SK-N-MC (cell line): ENCODE data around the gene PGAP2.

Experiments
- EZH2 ChIP-seq: fragments of 200-600 bp; sonication (generic); IDR thresholded peaks from one replicate; pipeline ENCODE4 v1.6.1; 2017; ENCODE audit warnings: antibody characterized with exemption
- FOXP2 ChIP-seq: optimal IDR thresholded peaks from 2 replicates; pipeline ENCODE3; 2011; ENCODE audit warnings: mild to moderate bottlenecking, moderate library complexity; ENCODE audit not compliant: insufficient read depth; ENCODE audit errors: extremely low read length, control extremely low read depth
- POLR2AphosphoS5 ChIP-seq: IDR thresholded peaks from 2 replicates; pipeline ENCODE4 v1.6.1; 2012; ENCODE audit warnings: mild to moderate bottlenecking, low read depth, low read length, borderline replicate concordance

DNA sequence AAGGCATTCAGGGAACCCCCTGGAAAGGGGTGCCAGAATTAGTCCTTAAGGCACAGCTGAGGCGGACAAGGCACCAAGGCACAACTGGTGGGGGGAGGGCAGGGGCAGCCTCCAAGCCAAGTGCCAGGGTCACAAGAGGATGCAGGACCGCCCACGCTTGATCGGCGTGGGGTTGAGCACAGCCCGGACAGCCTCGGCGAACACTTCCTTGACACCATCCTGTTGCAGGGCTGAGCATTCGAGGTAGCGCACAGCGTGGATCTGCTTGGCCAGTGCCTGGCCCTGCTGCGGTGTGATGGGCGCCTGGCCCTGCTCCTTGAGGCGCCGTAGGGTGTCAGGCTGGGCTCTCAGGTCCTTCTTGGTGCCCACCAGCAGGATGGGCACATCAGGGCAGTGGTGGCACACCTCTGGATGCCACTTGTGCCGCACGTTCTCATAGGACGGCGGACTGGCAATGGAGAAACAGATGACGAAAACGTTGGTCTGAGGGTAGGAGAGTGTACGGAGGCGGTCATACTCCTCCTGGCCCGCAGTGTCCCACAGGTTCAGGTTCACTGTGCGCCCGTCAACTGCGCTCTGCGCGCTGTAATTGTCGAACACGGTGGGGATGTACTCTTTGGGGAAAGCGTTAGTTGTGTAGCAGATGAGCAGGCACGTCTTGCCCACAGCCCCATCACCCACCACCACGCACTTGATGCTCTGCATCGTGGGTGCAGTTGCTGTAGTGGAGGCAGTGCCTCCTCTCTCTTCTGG, 19.2 kb downstream of the PGAP2 start:
- TF ChIP-seq POLR2AphosphoS5 = no peak
- no peak for TF ChIP-seq EZH2
- TF ChIP-seq FOXP2 = no peak
